GM12865 (cell line): Measurements from ENCODE around the gene TAB2.

Experiments used
- DNase-seq: peaks from one replicate; pipeline ENCODE4 v3.0.0; 2010; ENCODE audit warnings: low read depth
- H3K4me3 ChIP-seq: 2 replicates; pipeline ENCODE4 v1.5.1; 2011; ENCODE audit warnings: mild to moderate bottlenecking, low read depth, low read length, control low read depth
- TF ChIP-seq, protein P1 (sequence below): IDR thresholded peaks from 2 replicates; pipeline ENCODE4 v1.5.1; 2011; ENCODE audit warnings: low read length, control low read depth, low read depth, inconsistent platforms; ENCODE audit not compliant: insufficient read depth; ENCODE audit errors: missing control alignments

Gene TAB2

DNA sequence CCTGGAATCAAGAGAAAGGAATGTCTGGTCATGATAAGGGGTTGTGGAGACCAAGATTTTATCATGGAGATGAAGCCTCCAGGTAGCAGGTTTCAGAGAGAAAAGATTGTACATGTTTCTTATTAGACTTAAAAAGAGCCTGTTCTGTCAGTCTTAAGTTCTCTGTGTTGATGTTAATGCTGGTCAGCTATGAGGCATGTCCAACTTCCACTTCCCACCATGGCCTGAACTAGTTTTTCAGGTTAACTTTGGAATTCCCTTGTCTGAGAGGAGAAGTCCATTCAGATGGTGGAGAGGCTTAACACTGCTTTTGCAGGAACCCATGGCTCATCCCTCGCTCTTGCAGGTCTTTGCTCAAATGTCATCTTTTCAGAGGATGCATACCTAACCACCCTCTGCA, 27.5 kb upstream of the TAB2 start:
- TF ChIP-seq, protein P1, sequence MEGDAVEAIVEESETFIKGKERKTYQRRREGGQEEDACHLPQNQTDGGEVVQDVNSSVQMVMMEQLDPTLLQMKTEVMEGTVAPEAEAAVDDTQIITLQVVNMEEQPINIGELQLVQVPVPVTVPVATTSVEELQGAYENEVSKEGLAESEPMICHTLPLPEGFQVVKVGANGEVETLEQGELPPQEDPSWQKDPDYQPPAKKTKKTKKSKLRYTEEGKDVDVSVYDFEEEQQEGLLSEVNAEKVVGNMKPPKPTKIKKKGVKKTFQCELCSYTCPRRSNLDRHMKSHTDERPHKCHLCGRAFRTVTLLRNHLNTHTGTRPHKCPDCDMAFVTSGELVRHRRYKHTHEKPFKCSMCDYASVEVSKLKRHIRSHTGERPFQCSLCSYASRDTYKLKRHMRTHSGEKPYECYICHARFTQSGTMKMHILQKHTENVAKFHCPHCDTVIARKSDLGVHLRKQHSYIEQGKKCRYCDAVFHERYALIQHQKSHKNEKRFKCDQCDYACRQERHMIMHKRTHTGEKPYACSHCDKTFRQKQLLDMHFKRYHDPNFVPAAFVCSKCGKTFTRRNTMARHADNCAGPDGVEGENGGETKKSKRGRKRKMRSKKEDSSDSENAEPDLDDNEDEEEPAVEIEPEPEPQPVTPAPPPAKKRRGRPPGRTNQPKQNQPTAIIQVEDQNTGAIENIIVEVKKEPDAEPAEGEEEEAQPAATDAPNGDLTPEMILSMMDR: no peak
- no peak overlapping the region for H3K4me3 ChIP-seq
- DNase-seq: no peak

DNA sequence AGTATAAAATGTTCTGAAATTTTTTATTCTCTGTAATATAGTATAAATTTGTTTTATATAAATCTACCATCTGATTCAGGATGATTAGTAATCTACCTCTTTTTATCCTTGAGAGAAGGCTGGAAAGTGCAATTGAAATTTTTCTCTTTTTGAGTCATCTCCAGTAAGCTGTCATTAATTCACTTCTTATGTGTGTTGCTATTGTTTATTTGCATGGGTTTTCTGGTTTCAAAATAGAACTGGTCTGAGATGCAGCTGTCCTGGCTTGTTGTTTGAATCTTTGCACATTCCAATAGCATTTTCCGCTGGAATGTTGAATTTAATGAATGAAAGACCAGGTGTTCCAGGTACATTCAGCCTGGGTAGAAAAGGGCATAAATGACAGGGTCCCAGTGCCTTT, 24.3 kb upstream of the TAB2 start:
- no peak overlapping the region for H3K4me3 ChIP-seq
- no peak for DNase-seq
- TF ChIP-seq, protein P1: no peak

DNA sequence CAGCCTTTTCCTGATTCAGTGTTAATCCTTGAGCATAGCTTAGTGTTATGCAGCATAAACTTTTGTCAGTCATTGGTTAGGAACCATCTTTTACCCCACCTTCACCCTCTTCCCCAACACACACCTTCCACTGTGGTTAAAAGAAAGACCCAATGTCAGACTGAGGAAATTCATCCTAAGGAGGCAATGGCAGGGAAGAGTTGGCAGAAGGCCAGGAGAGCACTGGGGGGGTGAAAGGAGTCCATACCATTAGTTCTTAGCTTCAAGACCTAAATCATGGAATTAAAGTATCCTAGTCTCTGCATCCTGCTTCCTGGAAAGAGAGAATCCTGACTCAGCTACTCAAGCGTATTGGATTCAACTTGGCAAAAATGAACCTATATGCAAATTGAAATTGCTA, 16.9 kb upstream of the TAB2 start:
- no peak overlapping the region for H3K4me3 ChIP-seq
- no peak for DNase-seq
- TF ChIP-seq, protein P1: no peak

DNA sequence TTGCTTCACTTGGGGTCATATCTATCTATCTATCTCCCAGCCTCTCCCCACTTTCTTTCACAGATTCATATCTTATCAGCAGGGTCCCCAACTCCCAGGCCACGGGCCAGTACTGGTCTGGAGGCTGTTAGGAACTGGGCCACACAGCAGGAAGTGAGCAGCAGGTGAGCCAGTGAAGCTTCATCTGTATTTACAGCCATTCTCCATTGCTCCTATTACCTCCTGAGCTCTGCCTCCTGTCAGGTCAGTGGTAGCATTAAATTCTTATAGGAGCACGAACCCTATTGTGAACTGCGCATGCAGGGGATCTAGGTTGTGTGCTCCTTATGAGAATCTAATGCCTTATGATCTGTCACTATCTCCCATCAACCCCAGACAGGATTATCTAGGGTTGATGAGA, 14.8 kb upstream of the TAB2 start:
- no peak overlapping the region for H3K4me3 ChIP-seq
- no peak for DNase-seq
- TF ChIP-seq, protein P1: no peak

DNA sequence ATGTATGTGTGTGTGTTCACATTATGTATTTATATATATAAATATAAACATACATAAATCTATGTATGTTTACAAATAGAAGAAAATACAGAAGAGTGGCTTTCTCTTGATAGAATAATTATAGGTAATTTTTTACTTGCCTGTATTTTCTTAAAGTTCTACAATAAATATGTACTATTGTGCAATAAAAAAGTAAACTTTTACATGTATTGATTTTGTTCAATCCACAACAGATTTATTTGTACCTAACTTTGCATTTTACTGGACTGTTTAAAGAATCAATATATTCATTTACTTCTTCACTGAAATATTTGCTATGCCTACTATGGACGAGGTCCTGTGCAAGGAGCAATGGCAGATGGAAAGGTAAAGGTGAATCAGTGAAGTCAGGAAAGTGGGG, 14.0 kb upstream of the TAB2 start:
- DNase-seq: no peak
- TF ChIP-seq, protein P1: no peak
- no peak overlapping the region for H3K4me3 ChIP-seq

DNA sequence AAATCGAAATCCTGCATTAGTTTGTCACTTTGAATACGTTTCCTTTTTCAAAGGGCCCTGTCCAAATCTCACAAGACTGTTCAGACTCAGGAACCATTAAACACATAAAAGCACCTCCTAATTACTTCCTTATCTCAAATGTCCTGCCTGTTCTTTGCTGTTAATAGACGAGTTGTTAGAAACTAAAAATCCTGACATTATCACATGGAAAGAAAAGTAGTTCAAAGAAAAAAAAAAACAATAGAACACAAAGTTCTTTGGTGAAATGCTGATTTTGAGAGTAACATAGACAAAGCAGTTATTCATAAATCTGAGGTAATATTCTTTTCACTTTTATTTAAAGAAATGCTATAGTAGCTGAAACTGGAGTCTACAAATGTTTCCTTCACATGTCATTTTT, 12.1 kb upstream of the TAB2 start:
- TF ChIP-seq, protein P1: no peak
- no peak for DNase-seq
- no peak overlapping the region for H3K4me3 ChIP-seq

DNA sequence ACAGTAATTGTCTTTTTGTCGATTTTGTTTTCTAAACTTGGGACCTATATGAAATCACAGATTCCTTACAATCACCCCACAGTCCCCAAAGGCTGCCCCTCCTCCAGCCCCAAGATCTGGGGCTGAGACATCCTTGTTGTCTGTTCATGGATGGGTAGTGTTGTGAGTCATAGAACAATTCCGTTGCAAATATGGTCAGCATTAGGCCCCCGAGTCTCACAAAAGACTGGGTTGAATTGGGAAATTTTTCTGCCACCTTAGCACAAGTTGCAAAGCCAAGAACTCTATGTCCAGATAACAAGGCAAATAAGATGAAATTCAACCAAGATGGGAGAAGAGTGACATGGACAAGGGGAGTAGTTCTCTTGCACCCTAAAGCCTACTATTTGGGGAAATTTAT, 10.5 kb upstream of the TAB2 start:
- no peak overlapping the region for H3K4me3 ChIP-seq
- DNase-seq: no peak
- TF ChIP-seq, protein P1: no peak
